Measurements from ENCODE around the gene MTX1.
"Not testable (repeated sequence)": the region's sequence is repeated elsewhere in the genome, so short reads cannot be mapped to it uniquely, and the experiment has no call there.

Gene MTX1

GRCh38 chr1:155208541-155209311, at the start of gene MTX1:
TSS of gene MTX1 (plus strand) at chr1:155208695. CDS start at chr1:155208805, 110 bp downstream.
- DNase-seq, result peak; percentile 92

GRCh38 chr1:155158991-155159390, 49.5 kb upstream of the MTX1 start:
- no peak for DNase-seq

- no peak for DNase-seq
Observed at GRCh38 chr1:155160128-155160527, 48.4 kb upstream of the MTX1 start.

- DNase-seq, result not testable (repeated sequence)
Observed at GRCh38 chr1:155162631-155163030, 45.9 kb upstream of the MTX1 start.

GRCh38 chr1:155163785-155164184, 44.7 kb upstream of the MTX1 start:
- not testable (repeated sequence) for DNase-seq

- not testable (repeated sequence) for DNase-seq
Observed at GRCh38 chr1:155164625-155165024, 43.9 kb upstream of the MTX1 start.

- no peak for DNase-seq
Observed at GRCh38 chr1:155166051-155166470, 42.4 kb upstream of the MTX1 start.

GRCh38 chr1:155166471-155167165, 41.9 kb upstream of the MTX1 start:
- DNase-seq, result no peak

GRCh38 chr1:155167166-155168104, 41.1 kb upstream of the MTX1 start:
- DNase-seq, result peak; percentile 95

GRCh38 chr1:155168105-155168445, 40.4 kb upstream of the MTX1 start:
- not testable (repeated sequence) for DNase-seq

- no peak for DNase-seq
Observed at GRCh38 chr1:155168456-155169210, 39.9 kb upstream of the MTX1 start.

- no peak for DNase-seq
Observed at GRCh38 chr1:155169541-155169940, 39.0 kb upstream of the MTX1 start.

- DNase-seq, result no peak
Observed at GRCh38 chr1:155170101-155170785, 38.3 kb upstream of the MTX1 start.

- DNase-seq, result no peak
Observed at GRCh38 chr1:155170806-155171205, 37.7 kb upstream of the MTX1 start.

GRCh38 chr1:155171836-155172731, 36.4 kb upstream of the MTX1 start:
- DNase-seq, result no peak

- peak; percentile 98 for DNase-seq
Observed at GRCh38 chr1:155172732-155173477, 35.6 kb upstream of the MTX1 start, which contains the start of gene KRTCAP2. TSS of gene KRTCAP2 (minus strand) at chr1:155173304. CDS start at chr1:155173224, 80 bp downstream.

- DNase-seq, result peak; percentile 73
Observed at GRCh38 chr1:155173478-155174323, 34.8 kb upstream of the MTX1 start, which contains the start of gene TRIM46. TSS of gene TRIM46 (plus strand) at chr1:155173849. CDS start at chr1:155173967, 118 bp downstream.

Measured in OCI-M1 (cell line).